Mesendoderm (in vitro differentiated cells): ENCODE data around the gene CRPPA.
"Not testable (repeated sequence)": the region's sequence is repeated elsewhere in the genome, so short reads cannot be mapped to it uniquely, and the experiment has no call there.

Experiments
- DNase-seq: peaks from one replicate; pipeline ENCODE4 v3.0.0; 2013
- H2AK5ac ChIP-seq: 2 replicates; pipeline ENCODE4 v1.6.1; 2013; ENCODE audit warnings: low read length, inconsistent platforms
- H2BK120ac ChIP-seq: 2 replicates; pipeline ENCODE4 v1.6.1; 2013; ENCODE audit warnings: low read depth, mild to moderate bottlenecking, low read length, moderate library complexity, mixed read lengths
- H2BK15ac ChIP-seq: replicated peaks from 2 replicates; pipeline ENCODE4 v1.6.1; 2013; ENCODE audit warnings: low read depth, mild to moderate bottlenecking, moderate library complexity
- H2BK5ac ChIP-seq: 2 replicates; pipeline ENCODE4 v1.6.1; 2013; ENCODE audit warnings: low read length, inconsistent platforms
- H3K18ac ChIP-seq: 2 replicates; pipeline ENCODE4 v1.6.1; 2013; ENCODE audit warnings: mild to moderate bottlenecking, low read length, mixed read lengths
- H3K23ac ChIP-seq: one replicate; pipeline ENCODE4 v1.6.1; 2013; ENCODE audit warnings: low read length
- H3K27ac ChIP-seq: 2 replicates; pipeline ENCODE4 v1.5.1; 2013; ENCODE audit warnings: low read depth, mild to moderate bottlenecking, inconsistent platforms, low read length, moderate library complexity
- H3K27me3 ChIP-seq: 2 replicates; pipeline ENCODE4 v1.6.1; 2013; ENCODE audit warnings: low read length, control low read depth, mild to moderate bottlenecking, inconsistent platforms; ENCODE audit not compliant: insufficient read depth, poor library complexity
- H3K36me3 ChIP-seq: 2 replicates; pipeline ENCODE4 v1.6.1; 2013; ENCODE audit warnings: low read length, inconsistent platforms; ENCODE audit not compliant: control insufficient read depth, insufficient read depth
- H3K4ac ChIP-seq: one replicate; pipeline ENCODE4 v1.6.1; 2013; ENCODE audit warnings: low read depth, mild to moderate bottlenecking, low read length, moderate library complexity
- H3K4me1 ChIP-seq: 2 replicates; pipeline ENCODE4 v1.6.1; 2013; ENCODE audit warnings: low read depth, low read length, inconsistent platforms; ENCODE audit not compliant: control insufficient read depth
- H3K4me2 ChIP-seq: 2 replicates; pipeline ENCODE4 v1.6.1; 2013; ENCODE audit warnings: low read length
- H3K4me3 ChIP-seq: 2 replicates; pipeline ENCODE4 v1.5.1; 2013; ENCODE audit warnings: mild to moderate bottlenecking, low read length
- H3K56ac ChIP-seq: one replicate; pipeline ENCODE4 v1.6.1; 2013; ENCODE audit warnings: low read length
- H3K79me1 ChIP-seq: 2 replicates; pipeline ENCODE4 v1.6.1; 2013; ENCODE audit warnings: low read length, inconsistent platforms
- H3K79me2 ChIP-seq: 2 replicates; pipeline ENCODE4 v1.6.1; 2013; ENCODE audit warnings: mild to moderate bottlenecking, low read length; ENCODE audit not compliant: control insufficient read depth, insufficient read depth
- H3K9ac ChIP-seq: 2 replicates; pipeline ENCODE4 v1.6.1; 2013; ENCODE audit warnings: low read length, inconsistent platforms
- H4K5ac ChIP-seq: one replicate; pipeline ENCODE4 v1.6.1; 2013; ENCODE audit warnings: low read length
- H4K8ac ChIP-seq: one replicate; pipeline ENCODE4 v1.6.1; 2013; ENCODE audit warnings: low read depth, mild to moderate bottlenecking, control low read depth, low read length, moderate library complexity
- WGBS: extraction: QIAGEN DNeasy Blood & Tissue Kit; methylation state at CpG from one replicate; pipeline ENCODE4 v1.1.7; 2013; ENCODE audit warnings: low lambda C conversion rate, missing lambda C conversion rate; ENCODE audit not compliant: insufficient coverage; ENCODE audit errors: extremely low coverage; 5-methylcytosine and 5-hydroxymethylcytosine counted together

The CRPPA gene

DNA sequence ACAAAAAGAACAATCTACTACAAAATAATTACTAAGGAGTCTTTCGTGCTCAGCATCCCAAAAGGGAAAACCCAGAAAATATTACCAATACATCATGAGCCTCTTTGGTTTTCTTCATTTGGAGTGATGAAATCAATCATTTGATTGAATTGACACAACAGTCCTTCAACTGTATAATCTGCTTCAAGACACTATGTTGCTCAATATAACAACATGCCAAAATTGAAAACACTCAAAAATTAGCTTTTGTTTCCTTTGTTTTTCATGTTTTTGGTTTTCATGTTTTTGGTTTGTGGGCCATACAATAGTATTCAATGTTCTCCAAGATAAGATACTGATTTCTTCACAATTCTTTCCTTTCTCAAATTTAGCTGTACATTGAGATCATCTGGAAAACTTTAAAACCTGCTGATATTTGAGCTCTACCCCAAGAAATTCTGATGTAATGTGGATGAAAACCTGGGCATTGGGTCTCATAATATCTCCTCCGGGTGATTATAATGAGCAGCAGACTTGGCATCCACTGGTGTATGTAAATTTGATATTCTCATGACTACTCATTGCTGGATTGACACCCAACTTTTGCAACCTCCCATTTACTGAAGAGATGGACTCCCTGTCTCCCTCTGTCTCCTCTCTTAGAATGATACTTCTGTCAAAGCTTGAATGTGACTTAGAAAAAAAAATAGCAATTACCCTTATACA, 39.6 kb upstream of the CRPPA start:
- Histone ChIP-seq H3K79me2 (no peaks in the 10 kb centered on the region), H3K56ac (no peak overlapping the region), H3K27me3 (no peaks in the 10 kb centered on the region), H2AK5ac (no peak overlapping the region), H3K23ac (no peak overlapping the region), H3K4ac (no peak overlapping the region), H3K4me2 (no peak overlapping the region), H2BK15ac (no peak overlapping the region), H3K79me1 (no peaks in the 10 kb centered on the region), H2BK120ac (no peak overlapping the region), H3K4me3 (no peak overlapping the region), H4K8ac (no peak overlapping the region), H3K27ac (no peak overlapping the region), H3K18ac (no peak overlapping the region), H2BK5ac (no peak overlapping the region), H4K5ac (no peak overlapping the region), H3K9ac (no peak overlapping the region), H3K36me3 (no peaks in the 10 kb centered on the region), H3K4me1 (peaks cover 2% of the 10 kb centered on the region)
- no peak for DNase-seq
- no CpG with 5 or more reads among the region's 2 CpGs for WGBS

GRCh38 chr7:16456303-16456702, 35.0 kb upstream of the CRPPA start:
- H3K23ac ChIP-seq, H3K36me3 ChIP-seq, H3K56ac ChIP-seq, H3K79me1 ChIP-seq, H3K4me1 ChIP-seq, H2BK5ac ChIP-seq, H3K79me2 ChIP-seq, H2AK5ac ChIP-seq, H3K4ac ChIP-seq, H3K27ac ChIP-seq, H4K8ac ChIP-seq, H3K18ac ChIP-seq, H3K27me3 ChIP-seq, DNase-seq, H2BK15ac ChIP-seq, H3K4me3 ChIP-seq, H2BK120ac ChIP-seq, H3K9ac ChIP-seq, H4K5ac ChIP-seq, H3K4me2 ChIP-seq: not testable (repeated sequence)
- WGBS: no CpG with 5 or more reads among the region's 1 CpG

DNA sequence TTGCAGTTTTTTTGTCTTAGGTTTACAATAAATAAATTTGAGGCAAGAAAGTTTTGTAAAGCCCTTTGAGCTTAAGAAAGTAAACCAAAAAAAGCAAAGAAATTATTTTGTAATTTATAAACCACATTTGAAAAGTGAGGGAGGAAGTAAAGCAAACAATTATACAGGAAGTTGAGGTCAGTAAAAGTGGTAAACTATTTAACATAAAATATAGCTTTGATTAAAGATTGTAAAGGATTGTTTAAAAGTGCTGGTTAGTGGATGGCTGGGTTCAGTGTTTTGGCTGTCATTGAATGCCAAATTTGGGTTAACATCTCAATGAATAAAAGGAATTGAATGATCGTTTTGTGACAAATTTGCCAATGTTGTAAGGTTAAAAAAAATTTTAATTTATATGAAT, 34.3 kb upstream of the CRPPA start:
- H3K4me2 ChIP-seq: no peak overlapping the region
- no peak overlapping the region for H2BK120ac ChIP-seq
- H4K8ac ChIP-seq: no peak overlapping the region
- no peak overlapping the region for H3K9ac ChIP-seq
- H4K5ac ChIP-seq: no peak overlapping the region
- H3K23ac ChIP-seq: no peak overlapping the region
- no peaks in the 10 kb centered on the region for H3K27me3 ChIP-seq
- no peaks in the 10 kb centered on the region for H3K79me1 ChIP-seq
- H2AK5ac ChIP-seq: no peak overlapping the region
- H3K36me3 ChIP-seq: no peaks in the 10 kb centered on the region
- no peak for DNase-seq
- H3K18ac ChIP-seq: no peak overlapping the region
- no peaks in the 10 kb centered on the region for H3K4me1 ChIP-seq
- no peak overlapping the region for H2BK15ac ChIP-seq
- 100% methylated on average over 1 of the region's 1 CpG for WGBS
- no peak overlapping the region for H3K56ac ChIP-seq
- H3K27ac ChIP-seq: no peak overlapping the region
- no peaks in the 10 kb centered on the region for H3K79me2 ChIP-seq
- H2BK5ac ChIP-seq: no peak overlapping the region
- no peak overlapping the region for H3K4ac ChIP-seq
- no peak overlapping the region for H3K4me3 ChIP-seq

GRCh38 chr7:16450366-16450765, 29.0 kb upstream of the CRPPA start:
- no peak overlapping the region for H4K8ac ChIP-seq
- H2BK15ac ChIP-seq: no peak overlapping the region
- H3K4me2 ChIP-seq: no peak overlapping the region
- no peak overlapping the region for H3K9ac ChIP-seq
- H2BK5ac ChIP-seq: no peak overlapping the region
- no peak overlapping the region for H3K18ac ChIP-seq
- H3K4ac ChIP-seq: no peak overlapping the region
- H3K27me3 ChIP-seq: no peaks in the 10 kb centered on the region
- no peak overlapping the region for H2BK120ac ChIP-seq
- DNase-seq: no peak
- H3K23ac ChIP-seq: no peak overlapping the region
- no peak overlapping the region for H3K4me3 ChIP-seq
- no CpG with 5 or more reads among the region's 6 CpGs for WGBS
- H3K79me1 ChIP-seq: no peaks in the 10 kb centered on the region
- H3K79me2 ChIP-seq: no peaks in the 10 kb centered on the region
- no peak overlapping the region for H3K27ac ChIP-seq
- H3K36me3 ChIP-seq: no peaks in the 10 kb centered on the region
- H4K5ac ChIP-seq: no peak overlapping the region
- H3K56ac ChIP-seq: no peak overlapping the region
- no peaks in the 10 kb centered on the region for H3K4me1 ChIP-seq
- no peak overlapping the region for H2AK5ac ChIP-seq

DNA sequence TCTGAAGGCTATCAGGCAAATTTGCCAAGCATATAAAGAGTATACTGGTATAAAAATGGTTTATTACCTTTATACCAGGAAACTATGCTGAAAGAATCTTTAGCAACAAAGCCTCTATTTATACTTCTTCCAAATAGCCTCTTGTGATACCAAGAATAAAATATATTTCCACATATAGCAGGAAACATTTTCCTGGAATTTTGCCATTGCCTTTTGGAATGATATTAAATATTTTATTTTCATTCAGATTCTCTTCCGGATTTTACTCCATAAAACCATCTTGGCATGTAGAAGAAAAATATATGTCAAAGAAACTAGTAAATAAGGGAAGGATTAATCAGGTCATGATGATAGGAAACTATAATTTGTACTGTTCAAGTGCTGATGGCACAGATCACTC, 26.5 kb upstream of the CRPPA start:
- Histone ChIP-seq H2BK5ac (no peak overlapping the region), H3K9ac (no peak overlapping the region), H3K27me3 (no peaks in the 10 kb centered on the region), H2AK5ac (no peak overlapping the region), H3K4me2 (no peak overlapping the region), H3K18ac (no peak overlapping the region), H2BK120ac (no peak overlapping the region), H4K8ac (no peak overlapping the region), H3K4me3 (no peak overlapping the region), H3K79me2 (no peaks in the 10 kb centered on the region), H4K5ac (no peak overlapping the region), H3K27ac (no peak overlapping the region), H3K56ac (no peak overlapping the region), H3K4ac (no peak overlapping the region), H3K79me1 (no peaks in the 10 kb centered on the region), H2BK15ac (no peak overlapping the region), H3K4me1 (no peaks in the 10 kb centered on the region), H3K36me3 (no peaks in the 10 kb centered on the region), H3K23ac (no peak overlapping the region)
- no peak for DNase-seq
- no CpG with 5 or more reads among the region's 1 CpG for WGBS

GRCh38 chr7:16446508-16446907, 25.2 kb upstream of the CRPPA start:
- Histone ChIP-seq H3K27me3 (no peaks in the 10 kb centered on the region), H4K5ac (no peak overlapping the region), H3K79me1 (no peaks in the 10 kb centered on the region), H2BK5ac (no peak overlapping the region), H3K18ac (no peak overlapping the region), H3K9ac (no peak overlapping the region), H3K4me2 (no peak overlapping the region), H3K79me2 (no peaks in the 10 kb centered on the region), H4K8ac (no peak overlapping the region), H3K27ac (no peak overlapping the region), H3K23ac (no peak overlapping the region), H3K36me3 (no peaks in the 10 kb centered on the region), H2BK120ac (no peak overlapping the region), H3K56ac (no peak overlapping the region), H3K4me1 (no peaks in the 10 kb centered on the region), H3K4me3 (no peak overlapping the region), H3K4ac (no peak overlapping the region), H2BK15ac (no peak overlapping the region), H2AK5ac (no peak overlapping the region)
- no CpG with 5 or more reads among the region's 1 CpG for WGBS
- no peak for DNase-seq
